ENCODE measurements around the gene EDN2.
A peak's percentile ranks its signal among the peaks of the same experiment; 100 is the strongest.

The EDN2 gene

DNA sequence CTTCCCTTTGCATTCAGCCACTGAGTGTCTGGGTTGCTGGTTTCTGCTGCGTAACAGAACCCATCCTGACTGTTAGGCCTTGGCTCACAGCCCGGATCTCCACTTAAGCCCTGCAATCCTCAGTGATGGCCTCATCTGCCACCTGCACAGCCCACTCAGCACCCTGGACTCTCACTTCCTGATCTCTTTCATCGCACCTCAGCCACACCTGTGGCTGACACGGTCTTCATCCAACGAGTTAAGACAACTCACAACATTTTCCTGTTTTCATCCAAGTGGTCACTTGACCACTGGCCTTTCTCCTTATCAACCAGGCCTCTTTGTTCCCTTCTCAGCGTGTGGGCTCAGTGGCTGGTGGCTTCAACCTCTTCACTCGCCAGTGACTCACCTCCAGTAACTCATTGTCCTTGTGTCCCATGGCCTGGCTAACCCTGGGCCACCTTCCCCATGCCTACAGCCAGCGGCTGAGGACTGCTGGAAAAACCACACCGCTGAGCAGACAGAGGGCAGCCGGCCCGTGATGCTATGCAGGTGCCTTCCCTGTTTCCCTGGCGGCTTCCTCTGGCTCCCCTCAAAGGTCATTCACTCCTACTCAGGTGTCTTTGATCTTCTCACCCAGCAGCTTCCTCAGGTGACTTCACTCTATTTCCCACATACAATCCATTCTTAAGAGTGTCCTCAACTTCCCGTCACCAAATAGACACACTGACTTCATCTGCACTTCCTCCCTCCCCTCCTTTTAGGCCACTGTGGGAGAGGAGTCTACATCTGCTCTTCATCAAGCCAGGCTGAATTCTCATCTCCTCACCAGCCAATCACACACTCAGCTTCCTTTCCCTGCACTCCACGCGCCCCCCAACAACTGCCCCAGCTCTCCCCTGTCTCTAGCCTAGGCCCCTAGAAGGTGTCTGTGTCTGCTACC lies 19.9 kb upstream of the EDN2 start (continued):
- TF ChIP-seq KLF8 (tag by site-specific recombination; IDR thresholded peaks at IDR 0.05) (peak; percentile 28; the same call in 1 of the 2 replicates), ZNF791 (tag by site-specific recombination; IDR thresholded peaks at IDR 0.05) (no peak), ZNF521 (tag by site-specific recombination; IDR thresholded peaks at IDR 0.05) (no peak), ZNF843 (tag by site-specific recombination; IDR thresholded peaks at IDR 0.05) (no peak; the same call in 1 of the 2 replicates), OVOL3 (tag by site-specific recombination; IDR thresholded peaks at IDR 0.05) (0 out of 2 replicates have a peak, but pooled peaks have one; percentile 10), ZNF501 (tag by site-specific recombination; IDR thresholded peaks at IDR 0.05) (0 out of 2 replicates have a peak, but pooled peaks have one; percentile 35), ZNF529 (tag by site-specific recombination; IDR thresholded peaks at IDR 0.05; ENCODE audit: insufficient replicate concordance) (no peak), ZNF2 (tag by site-specific recombination; IDR thresholded peaks at IDR 0.05) (0 out of 2 replicates have a peak, but pooled peaks have one; percentile 56), ZNF280C (tag by site-specific recombination; IDR thresholded peaks at IDR 0.05) (no peak), ZNF302 (tag by site-specific recombination; IDR thresholded peaks at IDR 0.05; ENCODE audit: low read depth) (no peak), ZNF112 (tag by site-specific recombination; IDR thresholded peaks at IDR 0.05) (no peak), ZNF362 (tag by site-specific recombination; IDR thresholded peaks at IDR 0.05) (no peak), TRIM28 (IDR thresholded peaks at IDR 0.05; ENCODE audit: borderline replicate concordance, low read length) (peak; percentile 84; the same call in 1 of the 2 replicates), RBAK (tag by site-specific recombination; IDR thresholded peaks at IDR 0.05) (peak; percentile 79; the same call in 1 of the 2 replicates), ZNF645 (tag by site-specific recombination; IDR thresholded peaks at IDR 0.05) (no peak), SP7 (tag by site-specific recombination; IDR thresholded peaks at IDR 0.05) (peak; percentile 37; the same call in 1 of the 2 replicates), ZNF514 (tag by site-specific recombination; IDR thresholded peaks at IDR 0.05) (no peak), ZIC2 (tag by site-specific recombination; IDR thresholded peaks at IDR 0.05) (peak; percentile 55), ZNF785 (tag by site-specific recombination; IDR thresholded peaks at IDR 0.05) (no peak), ZBTB10 (tag by site-specific recombination; IDR thresholded peaks at IDR 0.05) (no peak), GLIS2 (tag by site-specific recombination; IDR thresholded peaks at IDR 0.05) (peak; percentile 84), ZNF701 (tag by site-specific recombination; IDR thresholded peaks at IDR 0.05) (no peak), PBX3 (CRISPR knock-in tag; IDR thresholded peaks at IDR 0.05) (no peak), ZBTB17 (tag by site-specific recombination; IDR thresholded peaks at IDR 0.05) (peak; percentile 66)
- TF ChIP-seq, protein P1, sequence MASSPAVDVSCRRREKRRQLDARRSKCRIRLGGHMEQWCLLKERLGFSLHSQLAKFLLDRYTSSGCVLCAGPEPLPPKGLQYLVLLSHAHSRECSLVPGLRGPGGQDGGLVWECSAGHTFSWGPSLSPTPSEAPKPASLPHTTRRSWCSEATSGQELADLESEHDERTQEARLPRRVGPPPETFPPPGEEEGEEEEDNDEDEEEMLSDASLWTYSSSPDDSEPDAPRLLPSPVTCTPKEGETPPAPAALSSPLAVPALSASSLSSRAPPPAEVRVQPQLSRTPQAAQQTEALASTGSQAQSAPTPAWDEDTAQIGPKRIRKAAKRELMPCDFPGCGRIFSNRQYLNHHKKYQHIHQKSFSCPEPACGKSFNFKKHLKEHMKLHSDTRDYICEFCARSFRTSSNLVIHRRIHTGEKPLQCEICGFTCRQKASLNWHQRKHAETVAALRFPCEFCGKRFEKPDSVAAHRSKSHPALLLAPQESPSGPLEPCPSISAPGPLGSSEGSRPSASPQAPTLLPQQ (tag by site-specific recombination; IDR thresholded peaks at IDR 0.05): peak; percentile 40; the same call in 1 of the 2 replicates
- TF ChIP-seq, protein P2, sequence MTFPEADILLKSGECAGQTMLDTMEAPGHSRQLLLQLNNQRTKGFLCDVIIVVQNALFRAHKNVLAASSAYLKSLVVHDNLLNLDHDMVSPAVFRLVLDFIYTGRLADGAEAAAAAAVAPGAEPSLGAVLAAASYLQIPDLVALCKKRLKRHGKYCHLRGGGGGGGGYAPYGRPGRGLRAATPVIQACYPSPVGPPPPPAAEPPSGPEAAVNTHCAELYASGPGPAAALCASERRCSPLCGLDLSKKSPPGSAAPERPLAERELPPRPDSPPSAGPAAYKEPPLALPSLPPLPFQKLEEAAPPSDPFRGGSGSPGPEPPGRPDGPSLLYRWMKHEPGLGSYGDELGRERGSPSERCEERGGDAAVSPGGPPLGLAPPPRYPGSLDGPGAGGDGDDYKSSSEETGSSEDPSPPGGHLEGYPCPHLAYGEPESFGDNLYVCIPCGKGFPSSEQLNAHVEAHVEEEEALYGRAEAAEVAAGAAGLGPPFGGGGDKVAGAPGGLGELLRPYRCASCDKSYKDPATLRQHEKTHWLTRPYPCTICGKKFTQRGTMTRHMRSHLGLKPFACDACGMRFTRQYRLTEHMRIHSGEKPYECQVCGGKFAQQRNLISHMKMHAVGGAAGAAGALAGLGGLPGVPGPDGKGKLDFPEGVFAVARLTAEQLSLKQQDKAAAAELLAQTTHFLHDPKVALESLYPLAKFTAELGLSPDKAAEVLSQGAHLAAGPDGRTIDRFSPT (tag by site-specific recombination; IDR thresholded peaks at IDR 0.05): peak; percentile 65; the same call in 1 of the 2 replicates

Measured in HEK293 (cell line).